Sigmoid colon (tissue), 4 donors: Measurements from ENCODE around the gene AAMDC.

Source experiments
- CTCF ChIP-seq, 4 experiments: fragments of 450-650 bp in 3 of 4; fragments of 200-600 bp in 1 of 4; IDR thresholded peaks; one replicate each; pipeline ENCODE4 v1.5.1; 2016 to 2019; ENCODE audit warnings: antibody characterized with exemption in 4 of 4, mild to moderate bottlenecking in 3 of 4, moderate library complexity in 2 of 4
- POLR2AphosphoS5 ChIP-seq, 4 donors: sonication (generic); formaldehyde crosslinking; IDR thresholded peaks; one replicate each; pipeline ENCODE4 v1.6.1; 2017; ENCODE audit warnings: antibody characterized with exemption in 4 of 4

- TF ChIP-seq POLR2AphosphoS5 (IDR thresholded peaks at IDR 0.05): no peak
- TF ChIP-seq CTCF (IDR thresholded peaks at IDR 0.05): no peak
Observed at GRCh38 chr11:77874206-77874605, 53.3 kb downstream of the AAMDC start.
